NCI-H2196 (cell line): ENCODE results near the gene SEMA4G.
A peak's percentile ranks its signal among the peaks of the same experiment; 100 is the strongest.

ENCODE experiments used
- DNase-seq: peaks from one replicate; lab custom pipeline; 2025; ENCODE audit not compliant: unreplicated experiment; lab: John Stamatoyannopoulos, UW

SEMA4G gene

DNA sequence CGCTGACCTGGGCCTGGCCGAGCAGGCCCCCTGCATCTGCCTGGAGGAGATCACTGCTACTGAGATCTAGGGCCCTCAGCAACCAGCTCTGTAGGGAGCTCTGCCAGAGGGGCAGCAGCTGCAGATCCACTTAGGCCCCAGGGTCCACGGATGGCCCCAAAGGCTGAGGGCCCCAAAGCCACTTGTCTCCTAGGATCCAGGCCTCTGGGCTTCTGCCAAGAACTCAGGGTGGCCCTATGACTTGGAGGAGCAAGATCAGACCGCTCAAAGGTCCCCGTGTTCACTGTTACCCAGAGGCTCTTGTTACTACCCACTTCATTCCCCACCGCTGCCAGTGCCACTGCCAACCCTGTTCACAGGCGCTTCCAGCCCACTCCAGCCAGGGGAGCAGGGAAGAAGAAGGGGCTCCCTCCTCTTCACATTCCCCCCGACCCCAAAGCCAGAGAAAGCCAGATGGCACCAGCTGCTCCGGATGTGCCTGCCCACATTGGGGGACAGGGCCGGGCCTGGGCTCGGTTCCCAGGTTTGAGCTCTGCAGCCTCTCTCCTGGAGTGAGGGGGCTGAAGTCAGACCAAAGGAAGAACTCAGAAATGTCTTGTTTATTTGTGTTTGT lies 37.9 kb downstream of the SEMA4G start:
- no peak for DNase-seq

GRCh38 chr10:101007915-101008822 lies 38.9 kb downstream of the SEMA4G start:
- DNase-seq = no peak

DNA sequence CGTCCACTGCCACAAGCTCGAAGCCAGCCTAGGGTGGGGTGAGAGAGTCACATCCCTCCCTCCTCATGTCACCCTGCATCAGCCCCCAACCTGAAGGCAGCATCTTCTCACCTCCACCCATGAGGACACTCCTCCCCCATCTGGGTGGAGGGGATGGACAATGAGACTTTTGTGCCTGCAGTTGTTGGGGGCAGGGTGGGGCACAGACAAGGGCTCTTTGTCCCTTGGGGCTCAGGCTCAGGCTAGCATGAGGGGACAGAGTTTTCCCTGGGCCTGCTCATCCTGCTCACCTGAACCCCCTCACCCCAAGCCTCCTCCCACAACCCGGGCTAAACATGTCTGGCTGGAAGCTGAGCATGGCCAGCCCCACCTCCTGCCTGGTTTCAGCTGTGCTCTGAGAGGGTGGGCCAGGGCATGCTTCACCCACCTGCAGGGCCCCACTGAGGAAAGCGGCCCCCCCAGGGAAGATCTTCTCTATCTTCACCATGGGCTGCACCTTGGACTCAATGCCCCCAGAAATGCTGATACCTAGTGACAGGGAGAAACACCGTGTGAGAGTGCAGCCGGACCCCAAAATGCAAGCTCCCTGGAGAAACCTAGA lies 39.6 kb downstream of the SEMA4G start:
- no peak for DNase-seq

DNA sequence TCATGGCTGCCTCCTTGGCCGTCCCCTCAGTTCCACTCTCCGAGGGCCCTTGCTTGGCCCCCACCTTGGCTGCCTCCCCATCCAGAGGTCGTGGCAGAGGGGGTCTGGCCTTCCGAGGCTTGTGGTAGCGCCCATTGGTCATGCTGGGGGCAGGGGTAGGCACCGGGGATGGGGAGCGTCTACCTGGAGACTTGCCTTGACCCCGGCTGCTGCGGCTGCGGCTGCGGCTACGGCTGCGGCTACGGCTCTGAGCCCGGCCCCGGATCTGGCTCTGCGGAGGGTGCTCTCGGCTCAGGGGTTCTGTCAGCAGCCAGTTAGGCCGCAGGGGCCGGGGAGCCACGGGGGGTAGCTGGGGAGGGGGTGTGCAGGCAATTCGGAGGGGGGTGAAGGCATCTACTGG lies 41.0 kb downstream of the SEMA4G start:
- no peak for DNase-seq

DNA sequence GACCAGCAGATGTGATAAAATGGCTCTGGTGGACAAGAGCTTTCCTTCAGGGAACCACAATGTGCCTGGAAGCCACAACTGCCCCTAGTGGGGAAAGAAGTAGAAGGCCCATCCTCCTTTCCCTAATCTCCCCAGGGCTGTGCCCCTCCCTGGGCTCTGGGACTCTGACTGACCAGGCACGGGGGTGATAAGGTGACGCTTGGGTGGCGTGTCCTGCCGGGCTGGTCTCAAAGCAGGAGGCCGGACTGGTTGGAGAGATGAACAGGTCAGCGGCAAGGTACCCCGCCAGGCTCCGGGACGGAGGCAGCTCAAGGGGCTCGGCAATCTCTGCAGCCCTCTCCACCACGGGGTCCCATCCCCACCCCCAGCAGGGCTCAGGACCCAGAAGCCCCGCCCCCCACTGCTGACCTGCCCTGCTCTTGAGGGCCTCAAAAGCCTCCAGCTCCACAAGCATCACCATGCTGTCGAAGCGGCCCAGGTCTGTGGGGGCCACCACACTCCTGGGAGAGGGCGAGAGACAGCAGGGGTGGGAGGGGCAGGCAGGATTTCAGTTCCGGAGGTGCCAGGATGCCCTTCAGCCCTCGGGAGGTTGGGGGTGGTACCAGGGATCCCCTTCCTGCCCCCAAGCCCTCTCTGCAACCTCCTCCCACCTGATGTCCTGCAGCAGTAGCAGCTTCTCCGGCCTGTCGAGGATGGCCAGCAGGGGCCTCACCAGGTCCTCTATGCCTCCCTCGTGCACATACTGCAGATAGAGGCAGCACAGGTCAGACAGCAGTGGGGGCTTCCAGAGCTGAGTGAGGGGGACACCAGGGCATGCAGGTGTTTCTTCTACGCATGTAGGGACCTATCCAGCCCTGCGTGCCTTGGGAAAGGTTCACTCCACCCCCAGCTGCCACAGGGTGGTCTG lies 42.5 kb downstream of the SEMA4G start:
- no peak for DNase-seq

DNA sequence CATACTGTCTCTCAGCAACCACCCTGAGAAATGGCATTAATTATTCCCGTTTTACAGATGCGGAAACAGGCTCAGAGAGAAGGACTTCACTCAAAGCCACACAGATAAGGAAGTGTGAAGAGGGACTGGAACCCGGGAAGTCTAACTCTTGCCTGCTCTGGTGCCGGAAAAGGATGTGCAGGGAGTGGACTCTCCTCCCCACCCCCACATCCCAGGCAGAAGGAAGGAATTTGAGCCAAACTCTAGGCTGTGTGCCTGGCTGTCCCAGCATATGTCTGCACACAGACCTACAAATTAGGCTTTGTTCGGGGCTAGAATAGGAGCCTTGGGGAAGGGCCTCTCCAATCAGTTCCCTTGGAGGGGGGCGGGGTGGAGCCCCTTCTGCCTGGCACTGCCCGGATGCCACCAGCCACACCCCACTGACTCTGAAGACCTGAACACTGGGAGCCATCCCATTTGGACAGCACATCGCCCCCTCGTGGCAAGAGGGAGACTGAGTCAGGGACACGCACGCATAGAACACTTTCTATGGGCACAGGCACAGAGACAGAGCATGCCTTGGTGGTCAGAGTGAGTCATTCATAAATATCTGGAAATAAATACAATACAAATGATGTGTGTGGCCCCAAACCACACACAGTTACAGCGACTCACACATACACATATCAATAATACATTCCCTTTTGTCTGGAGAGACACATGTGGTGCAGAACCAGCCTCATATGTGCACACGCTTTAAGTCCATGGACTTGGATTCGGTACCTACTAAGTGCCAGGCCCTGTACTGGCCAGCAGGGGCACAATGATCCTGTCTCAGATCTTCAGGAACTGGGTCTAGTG lies 43.4 kb downstream of the SEMA4G start:
- peak; percentile 57 for DNase-seq

DNA sequence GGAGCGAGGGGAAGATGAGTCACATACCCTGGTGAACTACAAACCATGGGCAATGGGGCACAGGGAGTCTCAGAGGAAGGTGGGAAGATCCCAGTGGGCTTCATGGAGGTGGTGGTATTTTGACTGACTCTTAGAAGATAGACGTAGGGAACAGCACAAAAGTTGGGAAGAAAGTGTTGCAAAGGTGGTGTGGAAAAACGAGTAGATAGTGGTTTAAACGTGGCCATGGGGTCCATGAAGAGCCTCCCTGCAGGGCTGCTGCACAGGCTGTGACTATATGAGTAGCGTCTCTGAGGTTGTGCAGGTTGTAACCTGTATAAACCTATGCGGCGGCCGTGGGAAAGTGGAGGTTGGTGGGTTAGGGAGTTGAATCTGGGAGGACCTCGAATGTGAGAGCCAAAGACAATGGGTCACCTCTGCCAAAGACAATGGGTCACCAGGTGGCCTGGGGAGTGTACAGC lies 44.1 kb downstream of the SEMA4G start:
- no peak for DNase-seq

GRCh38 chr10:101014230-101014884 lies 45.1 kb downstream of the SEMA4G start:
- peak; percentile 23 for DNase-seq

DNA sequence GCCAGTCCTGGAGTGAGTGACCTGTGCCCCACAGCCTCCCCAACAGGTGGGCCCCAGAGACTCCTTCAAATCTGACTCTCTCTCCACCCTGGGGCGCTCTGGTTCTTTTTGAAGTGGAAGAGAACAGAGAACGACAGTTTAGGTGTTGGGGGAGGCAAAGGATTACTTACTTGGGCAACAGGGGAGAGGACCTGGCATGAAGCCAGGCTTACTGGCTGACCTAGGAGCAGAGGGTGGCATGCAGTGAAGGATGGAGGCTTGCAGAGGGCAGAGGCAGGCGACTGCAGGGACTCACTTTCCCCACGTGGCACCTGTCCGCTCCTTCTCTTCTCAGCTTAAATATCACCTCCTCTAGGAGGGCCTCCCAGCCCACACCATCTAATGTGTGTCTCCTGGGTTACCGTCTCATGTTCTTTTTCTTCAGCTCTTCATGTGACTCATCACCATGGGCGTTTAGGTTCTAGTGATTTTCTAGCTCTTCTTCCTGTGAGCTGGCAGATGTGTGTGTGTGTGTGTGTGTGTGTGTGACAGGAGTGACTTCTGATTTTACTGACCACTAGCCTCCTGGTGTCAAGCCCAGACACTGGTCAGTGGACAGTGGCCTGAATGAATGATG lies 45.8 kb downstream of the SEMA4G start:
- DNase-seq = no peak

- no peak for DNase-seq
Measured at GRCh38 chr10:101015582-101015973, 46.3 kb downstream of the SEMA4G start.

DNA sequence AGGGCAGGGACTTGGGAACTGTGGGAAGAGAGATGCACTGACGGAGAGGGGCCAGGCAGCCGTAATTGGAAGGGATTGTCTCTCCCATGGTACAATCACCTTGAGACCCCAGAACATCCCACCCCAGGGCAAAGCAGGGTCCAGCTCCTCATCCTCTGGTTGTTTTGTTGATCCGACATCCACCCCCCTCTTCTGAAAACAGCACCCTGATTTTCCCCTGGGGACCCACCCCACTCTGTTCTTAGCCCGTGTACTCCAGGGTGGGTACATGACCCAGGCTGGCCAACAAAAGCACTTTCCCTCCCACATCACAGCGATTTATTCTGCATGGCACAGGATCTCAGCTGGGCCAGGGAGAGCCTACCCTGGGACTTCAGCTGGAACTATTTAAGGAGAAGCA lies 47.5 kb downstream of the SEMA4G start:
- no peak for DNase-seq

- no peak for DNase-seq
Measured at GRCh38 chr10:101018118-101018599, 48.9 kb downstream of the SEMA4G start.

DNA sequence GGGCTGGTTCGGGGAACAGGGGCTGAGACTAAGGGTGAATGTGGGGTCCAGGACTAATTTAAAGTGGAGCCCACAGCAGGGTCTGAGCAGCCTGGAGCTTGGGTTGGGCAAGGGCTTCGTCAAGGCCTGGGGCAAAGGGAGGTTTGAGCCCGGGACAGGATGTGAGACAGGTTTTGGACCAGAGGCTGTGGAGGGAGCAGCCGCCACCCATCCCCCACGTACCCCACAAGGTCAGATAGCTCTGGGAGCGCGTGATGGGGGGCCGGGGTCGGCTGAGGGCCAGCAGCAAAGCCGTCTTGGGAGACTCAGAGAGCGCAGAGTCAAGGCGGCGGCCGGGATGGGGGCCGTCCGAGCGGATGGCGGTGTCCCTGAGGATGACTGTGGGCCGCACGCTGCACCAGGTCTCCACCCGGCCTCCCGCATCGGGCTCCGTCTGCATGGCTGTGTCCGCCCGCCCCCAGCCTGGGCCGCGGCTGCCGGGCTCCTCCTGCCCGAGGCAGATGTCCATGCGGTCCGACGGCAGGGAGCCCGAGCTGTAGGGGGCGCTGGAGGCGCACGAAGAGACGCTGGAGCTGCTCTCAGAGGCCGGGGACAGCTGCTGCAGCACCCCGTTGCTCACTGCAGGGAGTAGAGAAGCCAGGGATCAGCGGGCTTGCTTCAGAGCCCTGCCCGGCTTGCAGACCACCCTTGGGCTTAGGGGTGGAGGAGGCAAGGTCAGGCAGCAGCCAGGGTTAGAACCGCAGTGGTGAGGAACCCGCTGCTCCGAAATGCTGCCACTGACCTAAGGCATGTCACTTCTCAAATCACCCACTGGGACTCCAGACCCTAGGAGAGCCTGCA lies 49.5 kb downstream of the SEMA4G start:
- peak; percentile 79 for DNase-seq
